Ectodermal cell (in vitro differentiated cells): ENCODE data around the gene ANXA6.

Experiments
- H3K27ac ChIP-seq: 2 replicates; pipeline ENCODE4 v1.7.0; 2013; ENCODE audit warnings: mild to moderate bottlenecking, low read depth, low read length; ENCODE audit not compliant: insufficient read depth, poor library complexity, severe bottlenecking
- H3K27me3 ChIP-seq: 2 replicates; pipeline ENCODE4 v1.7.0; 2013; ENCODE audit warnings: mild to moderate bottlenecking, low read length; ENCODE audit not compliant: insufficient read depth, control insufficient read depth, poor library complexity, severe bottlenecking
- H3K36me3 ChIP-seq: one replicate; pipeline ENCODE4 v1.7.0; 2013; ENCODE audit warnings: low read length; ENCODE audit not compliant: control insufficient read depth, insufficient read depth
- H3K4me1 ChIP-seq: one replicate; pipeline ENCODE4 v1.7.0; 2013; ENCODE audit warnings: low read length; ENCODE audit not compliant: control insufficient read depth, insufficient read depth
- H3K4me3 ChIP-seq: 2 replicates; pipeline ENCODE4 v1.7.0; 2013; ENCODE audit warnings: low read depth, low read length, control low read depth; ENCODE audit not compliant: insufficient read depth
- H3K9me3 ChIP-seq: 2 replicates; pipeline ENCODE4 v1.7.0; 2013; ENCODE audit warnings: mild to moderate bottlenecking, low read length, moderate library complexity; ENCODE audit not compliant: control insufficient read depth
- WGBS, 2 experiments: methylation state at CpG; one replicate each; pipeline ENCODE4 v1.1.7; 2013; ENCODE audit warnings: missing lambda C conversion rate in 2 of 2; 5-methylcytosine and 5-hydroxymethylcytosine counted together

ANXA6 gene

DNA sequence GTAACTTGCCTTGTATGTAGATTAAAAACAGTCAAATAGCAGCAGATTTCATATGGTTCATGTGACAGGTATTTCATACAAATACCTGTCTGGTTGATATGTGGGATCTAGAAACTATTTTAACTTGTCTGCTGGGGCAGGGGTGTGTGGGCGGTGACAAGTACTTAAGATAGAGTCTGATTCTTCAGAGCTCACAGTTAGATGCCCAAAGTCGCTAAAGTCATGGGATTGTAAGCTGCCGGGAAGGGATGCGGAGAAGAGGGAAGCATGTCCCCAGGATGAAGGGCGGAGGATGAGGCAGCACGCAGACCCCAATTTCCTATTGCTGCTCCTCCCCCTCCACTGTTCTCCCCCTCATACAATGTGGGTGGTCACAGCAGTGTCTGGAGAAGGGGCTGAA, 13.3 kb downstream of the ANXA6 start:
- H3K27me3 ChIP-seq, result no peaks in the 10 kb centered on the region
- WGBS, 2 experiments, result 93 to 94% methylated on average over 4 to 6 of the region's 6 CpGs
- no peak overlapping the region for H3K4me3 ChIP-seq
- no peak overlapping the region for H3K27ac ChIP-seq
- H3K36me3 ChIP-seq, result no peaks in the 10 kb centered on the region
- H3K9me3 ChIP-seq, result no peaks in the 10 kb centered on the region
- H3K4me1 ChIP-seq, result peaks cover 10% of the 10 kb centered on the region

DNA sequence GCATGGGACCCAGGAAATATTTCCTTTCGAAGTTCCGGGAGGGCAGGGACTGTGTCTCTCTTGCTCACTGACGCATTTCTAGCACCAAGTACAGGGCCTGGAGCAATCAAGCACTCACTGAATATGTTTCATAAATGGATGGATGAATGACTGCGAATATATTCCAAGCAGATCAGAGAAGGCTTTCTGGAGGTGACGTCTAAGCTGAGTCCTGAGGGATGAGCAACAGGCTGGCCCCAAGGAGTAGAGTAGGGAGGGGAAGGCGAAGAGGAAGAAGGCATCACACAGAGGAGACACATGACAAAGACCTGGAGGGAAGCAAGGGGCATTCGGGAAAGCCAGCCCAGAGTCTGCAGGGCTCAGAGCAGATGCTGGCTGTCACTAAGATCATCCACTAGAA, 13.9 kb downstream of the ANXA6 start:
- no peak overlapping the region for H3K27ac ChIP-seq
- no peaks in the 10 kb centered on the region for H3K27me3 ChIP-seq
- peaks cover 10% of the 10 kb centered on the region for H3K4me1 ChIP-seq
- H3K9me3 ChIP-seq, result no peaks in the 10 kb centered on the region
- H3K36me3 ChIP-seq, result no peaks in the 10 kb centered on the region
- H3K4me3 ChIP-seq, result no peak overlapping the region
- WGBS, 2 experiments, result 90 to 92% methylated on average over 7 of the region's 7 CpGs

GRCh38 chr5:151142933-151143332, 14.6 kb downstream of the ANXA6 start:
- H3K4me1 ChIP-seq, result peaks cover 10% of the 10 kb centered on the region
- H3K4me3 ChIP-seq, result no peak overlapping the region
- H3K27ac ChIP-seq, result no peak overlapping the region
- H3K9me3 ChIP-seq, result no peaks in the 10 kb centered on the region
- WGBS, 2 experiments, result 93 to 100% methylated on average over 1 of the region's 1 CpG
- H3K36me3 ChIP-seq, result peaks cover 4% of the 10 kb centered on the region
- H3K27me3 ChIP-seq, result no peaks in the 10 kb centered on the region

DNA sequence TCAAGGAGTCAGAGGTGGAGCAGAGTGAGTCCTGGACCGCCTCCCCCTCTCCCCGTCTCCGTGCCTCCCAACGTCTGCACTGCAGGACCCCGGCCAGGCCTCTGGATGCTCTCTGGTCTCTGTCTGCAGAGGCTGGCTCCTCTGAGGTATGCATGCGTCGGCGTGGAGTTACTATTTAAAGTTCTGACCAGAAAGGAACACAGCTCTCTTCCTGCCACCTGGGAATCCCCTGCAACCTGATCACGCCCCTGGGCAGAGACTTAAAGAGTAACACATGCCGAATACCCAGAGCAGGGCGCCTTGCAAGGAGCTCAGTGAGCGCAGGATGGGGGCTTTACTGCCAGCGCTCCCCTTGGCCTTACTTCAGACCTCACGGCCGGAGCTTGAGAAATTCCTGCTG, 16.0 kb downstream of the ANXA6 start:
- Histone ChIP-seq H3K4me3 (no peak overlapping the region), H3K36me3 (peaks cover 12% of the 10 kb centered on the region), H3K4me1 (peaks cover 10% of the 10 kb centered on the region), H3K9me3 (no peaks in the 10 kb centered on the region), H3K27ac (no peak overlapping the region), H3K27me3 (no peaks in the 10 kb centered on the region)
- WGBS, 2 experiments, result 48% methylated on average over 15 of the region's 15 CpGs

- H3K27ac ChIP-seq, result no peak overlapping the region
- H3K36me3 ChIP-seq, result peaks cover 18% of the 10 kb centered on the region
- 94 to 95% methylated on average over 6 of the region's 7 CpGs for WGBS, 2 experiments
Observed at GRCh38 chr5:151140686-151141459, 16.7 kb downstream of the ANXA6 start.

DNA sequence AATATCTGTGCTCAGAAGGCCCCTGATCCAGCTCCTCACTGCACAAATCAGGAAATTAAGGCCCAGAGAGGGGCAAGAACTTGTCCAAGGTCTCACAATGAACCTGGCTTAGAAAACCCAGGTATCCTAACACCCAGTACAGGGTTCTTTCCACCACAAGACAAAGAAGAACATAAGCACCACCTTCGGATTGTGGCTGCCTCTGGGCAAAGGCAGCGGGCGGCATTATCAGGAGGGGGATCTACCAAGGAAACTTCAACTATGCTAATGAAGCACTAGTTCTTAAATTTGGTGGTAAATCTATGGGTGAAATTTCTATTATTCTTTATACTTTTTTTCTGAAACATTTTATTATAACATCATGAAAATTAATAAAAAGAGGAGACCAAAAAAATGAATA, 17.9 kb downstream of the ANXA6 start:
- Histone ChIP-seq H3K4me1 (peaks cover 10% of the 10 kb centered on the region), H3K27me3 (no peaks in the 10 kb centered on the region), H3K36me3 (peaks cover 22% of the 10 kb centered on the region), H3K9me3 (no peaks in the 10 kb centered on the region), H3K27ac (no peak overlapping the region), H3K4me3 (no peak overlapping the region)
- WGBS, 2 experiments, result 95 to 100% methylated on average over 3 of the region's 3 CpGs

More at GRCh38 chr5:151140686-151141459, 16.7 kb downstream of the ANXA6 start:
- H3K27me3 ChIP-seq, result no peaks in the 10 kb centered on the region
- H3K9me3 ChIP-seq, result no peaks in the 10 kb centered on the region
- H3K4me1 ChIP-seq, result peaks cover 10% of the 10 kb centered on the region
- no peak overlapping the region for H3K4me3 ChIP-seq

DNA sequence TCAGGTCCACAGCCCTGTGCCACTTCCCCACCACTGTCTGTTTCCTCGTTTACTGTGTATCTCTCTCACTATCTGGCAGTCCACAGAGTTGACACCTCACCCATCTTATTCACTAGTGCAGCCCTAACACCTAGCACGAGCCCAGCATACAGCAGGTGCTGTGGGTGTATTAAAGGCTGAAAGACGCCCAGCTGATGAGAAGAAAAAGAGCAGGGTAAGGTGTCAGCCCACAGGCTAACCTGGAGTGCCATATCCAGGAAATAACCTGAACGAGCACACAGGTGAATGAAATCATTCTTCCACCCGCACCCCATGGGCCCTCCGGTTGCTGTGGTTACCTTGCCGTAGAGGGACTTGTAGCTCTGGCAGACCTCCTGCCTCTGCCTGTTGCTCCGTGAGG, 18.6 kb downstream of the ANXA6 start:
- WGBS, 2 experiments, result 95 to 96% methylated on average over 8 of the region's 8 CpGs
- Histone ChIP-seq H3K4me1 (peaks cover 10% of the 10 kb centered on the region), H3K36me3 (peaks cover 28% of the 10 kb centered on the region)

GRCh38 chr5:151138114-151138513, 19.5 kb downstream of the ANXA6 start:
- Histone ChIP-seq H3K27ac (no peak overlapping the region), H3K4me3 (no peak overlapping the region), H3K4me1 (peaks cover 10% of the 10 kb centered on the region), H3K9me3 (no peaks in the 10 kb centered on the region), H3K36me3 (peaks cover 34% of the 10 kb centered on the region), H3K27me3 (no peaks in the 10 kb centered on the region)
- WGBS, 2 experiments, result 86 to 90% methylated on average over 1 of the region's 1 CpG

More for the DNA sequence above, 18.6 kb downstream of the ANXA6 start:
- no peaks in the 10 kb centered on the region for H3K9me3 ChIP-seq
- H3K27ac ChIP-seq, result no peak overlapping the region
- H3K27me3 ChIP-seq, result no peaks in the 10 kb centered on the region
- H3K4me3 ChIP-seq, result no peak overlapping the region

- Histone ChIP-seq H3K4me3 (no peak overlapping the region), H3K9me3 (no peaks in the 10 kb centered on the region), H3K4me1 (peaks cover 6% of the 10 kb centered on the region), H3K27ac (no peak overlapping the region), H3K36me3 (peaks cover 34% of the 10 kb centered on the region), H3K27me3 (no peaks in the 10 kb centered on the region)
- WGBS, 2 experiments, result 87 to 94% methylated on average over 10 of the region's 10 CpGs
Observed at GRCh38 chr5:151137067-151137825, 20.3 kb downstream of the ANXA6 start.

GRCh38 chr5:151134228-151134627, 23.4 kb downstream of the ANXA6 start:
- Histone ChIP-seq H3K27me3 (no peaks in the 10 kb centered on the region), H3K27ac (no peak overlapping the region), H3K36me3 (peaks cover 53% of the 10 kb centered on the region), H3K4me1 (no peaks in the 10 kb centered on the region), H3K9me3 (no peaks in the 10 kb centered on the region), H3K4me3 (no peak overlapping the region)
- 70 to 78% methylated on average over 3 of the region's 3 CpGs for WGBS, 2 experiments
